ENCODE results near the gene RARS2.

DNA sequence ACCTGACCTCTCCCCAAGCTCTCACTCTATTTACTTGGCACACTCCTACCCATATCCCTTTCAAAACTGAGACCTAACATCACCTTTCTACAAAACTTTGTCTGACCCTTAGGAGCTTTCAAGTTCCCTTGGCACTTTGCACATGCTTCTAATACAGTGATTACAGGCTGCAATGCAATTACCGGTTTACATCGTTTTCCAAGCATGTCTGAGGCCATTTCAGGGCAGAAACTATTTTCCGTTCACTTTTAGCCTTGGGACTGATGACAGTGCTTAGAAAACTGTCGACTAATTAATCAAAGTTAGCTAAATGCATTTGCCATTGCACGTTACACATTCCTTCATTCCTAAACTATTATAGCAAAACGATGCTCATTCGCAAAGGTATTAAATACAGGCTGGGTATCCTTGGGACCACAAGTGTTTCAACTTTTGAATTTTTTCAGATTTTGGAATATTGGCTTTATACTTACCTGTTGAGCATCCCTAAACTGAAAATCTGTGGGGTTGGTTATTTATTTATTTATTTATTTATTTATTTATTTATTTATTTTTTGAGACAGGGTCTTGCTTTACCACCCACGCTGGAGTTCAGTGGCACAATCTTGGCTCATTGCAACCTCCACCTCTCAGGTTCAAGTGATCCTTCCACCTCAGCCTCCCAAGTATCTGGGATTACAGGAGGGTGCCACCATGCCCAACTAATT, 3.3 kb downstream of the RARS2 start:
- TF ChIP-seq, protein P1, sequence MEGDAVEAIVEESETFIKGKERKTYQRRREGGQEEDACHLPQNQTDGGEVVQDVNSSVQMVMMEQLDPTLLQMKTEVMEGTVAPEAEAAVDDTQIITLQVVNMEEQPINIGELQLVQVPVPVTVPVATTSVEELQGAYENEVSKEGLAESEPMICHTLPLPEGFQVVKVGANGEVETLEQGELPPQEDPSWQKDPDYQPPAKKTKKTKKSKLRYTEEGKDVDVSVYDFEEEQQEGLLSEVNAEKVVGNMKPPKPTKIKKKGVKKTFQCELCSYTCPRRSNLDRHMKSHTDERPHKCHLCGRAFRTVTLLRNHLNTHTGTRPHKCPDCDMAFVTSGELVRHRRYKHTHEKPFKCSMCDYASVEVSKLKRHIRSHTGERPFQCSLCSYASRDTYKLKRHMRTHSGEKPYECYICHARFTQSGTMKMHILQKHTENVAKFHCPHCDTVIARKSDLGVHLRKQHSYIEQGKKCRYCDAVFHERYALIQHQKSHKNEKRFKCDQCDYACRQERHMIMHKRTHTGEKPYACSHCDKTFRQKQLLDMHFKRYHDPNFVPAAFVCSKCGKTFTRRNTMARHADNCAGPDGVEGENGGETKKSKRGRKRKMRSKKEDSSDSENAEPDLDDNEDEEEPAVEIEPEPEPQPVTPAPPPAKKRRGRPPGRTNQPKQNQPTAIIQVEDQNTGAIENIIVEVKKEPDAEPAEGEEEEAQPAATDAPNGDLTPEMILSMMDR (IDR thresholded peaks at IDR 0.05; ENCODE audit: low read length): no peak
- no peak for TF ChIP-seq EZH2 (IDR thresholded peaks at IDR 0.05; ENCODE audit: borderline replicate concordance, low read length)
